ENCODE data around the gene SSR3.

The SSR3 gene

DNA sequence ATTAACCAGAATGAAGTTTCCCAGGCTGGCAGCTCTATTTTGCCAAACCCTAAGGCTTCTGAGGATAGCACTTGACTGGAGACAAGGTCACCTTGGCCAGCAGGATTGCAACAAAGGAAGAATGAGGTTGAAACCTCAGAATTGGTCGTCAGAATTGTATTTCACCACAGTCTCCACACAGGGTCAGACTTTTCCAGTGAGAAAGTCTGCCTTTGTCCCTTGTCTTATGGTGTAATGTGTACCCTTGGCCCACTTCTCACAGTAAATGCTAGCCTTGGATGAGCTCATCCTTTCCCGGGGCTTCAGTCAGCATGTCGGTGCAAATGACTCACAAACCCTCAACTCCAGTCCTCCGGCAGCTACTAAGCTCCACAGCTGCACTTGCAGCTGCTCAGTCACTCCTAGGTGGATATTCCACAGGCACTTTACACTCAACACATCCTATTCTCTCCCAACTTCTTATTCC is 19.7 kb downstream of the SSR3 start:
- DNase-seq = no peak

DNA sequence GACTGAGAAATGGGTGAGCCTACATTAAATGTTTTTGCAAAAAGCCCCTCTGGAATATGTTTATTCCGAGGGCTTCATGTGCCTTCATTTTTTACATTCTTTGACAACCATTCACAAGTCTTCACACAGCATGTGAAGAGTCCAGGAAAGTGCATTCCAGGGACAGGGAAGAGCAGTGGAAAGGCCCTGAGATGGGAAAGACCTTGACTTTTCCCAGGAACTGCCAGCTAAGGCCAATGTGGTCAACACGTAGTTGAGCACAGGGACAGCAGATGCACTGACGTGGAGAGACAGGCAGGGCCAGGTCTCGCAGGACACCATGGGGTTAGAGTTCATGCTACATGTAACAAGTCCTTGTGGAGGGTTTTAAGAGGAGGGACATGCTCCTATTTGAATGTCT is 21.7 kb downstream of the SSR3 start:
- no peak for DNase-seq

DNA sequence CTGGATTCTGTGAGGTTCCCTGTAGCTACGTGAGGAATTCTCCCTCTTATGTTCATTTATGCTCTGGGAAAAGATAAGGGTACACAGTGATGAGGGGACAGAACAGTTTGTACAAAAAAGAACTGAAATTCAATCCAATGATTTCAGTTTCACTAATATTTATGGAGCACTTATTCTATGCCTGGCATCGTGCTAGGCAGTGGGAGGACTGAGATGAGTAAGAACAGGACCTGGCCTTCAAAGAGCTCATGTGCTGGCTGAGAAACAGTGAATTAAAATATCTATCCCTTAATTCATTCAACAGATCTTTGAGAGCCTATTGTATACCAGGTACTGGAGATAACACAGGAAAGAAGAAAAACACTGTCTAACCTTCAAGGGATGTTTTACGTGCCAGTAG is 22.2 kb downstream of the SSR3 start:
- DNase-seq = no peak

DNA sequence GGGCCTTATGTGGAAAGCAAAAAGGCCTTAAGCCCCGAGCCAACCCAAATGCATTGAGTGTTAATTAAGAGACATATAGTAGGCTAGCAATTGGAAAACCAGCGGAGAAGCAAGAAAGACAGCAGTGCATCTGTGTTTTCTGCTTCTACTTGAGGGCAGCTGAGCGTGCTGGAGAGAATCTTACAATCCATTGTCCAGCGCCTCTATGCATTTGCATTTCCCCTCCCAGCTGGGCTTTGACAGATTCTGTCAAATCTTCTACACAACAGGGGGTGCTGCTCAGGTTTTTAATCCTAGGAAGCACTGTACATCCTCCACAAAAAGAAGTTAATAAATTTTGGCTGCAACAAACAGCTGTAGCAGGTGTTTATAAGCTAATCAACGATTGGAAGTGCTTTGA is 23.9 kb downstream of the SSR3 start:
- DNase-seq = no peak

DNA sequence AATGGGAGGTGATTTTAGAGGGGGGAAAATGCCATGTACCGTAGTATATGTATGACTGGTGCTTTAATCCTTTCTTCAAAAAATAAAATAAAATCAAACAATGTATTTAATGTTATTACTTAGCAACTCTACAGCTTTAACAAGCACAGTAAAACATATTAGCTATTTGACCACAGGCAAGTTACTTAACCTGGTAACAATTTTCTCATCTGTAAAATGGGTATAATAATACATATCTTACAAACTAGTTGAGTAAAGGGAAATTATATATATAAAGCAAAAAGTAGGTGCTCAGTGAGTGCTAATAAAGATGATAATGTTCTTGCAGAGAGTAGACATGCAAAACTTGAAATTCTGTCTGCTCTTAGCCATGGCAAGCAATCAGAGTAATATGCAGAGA is 27.9 kb downstream of the SSR3 start:
- no peak for DNase-seq

DNA sequence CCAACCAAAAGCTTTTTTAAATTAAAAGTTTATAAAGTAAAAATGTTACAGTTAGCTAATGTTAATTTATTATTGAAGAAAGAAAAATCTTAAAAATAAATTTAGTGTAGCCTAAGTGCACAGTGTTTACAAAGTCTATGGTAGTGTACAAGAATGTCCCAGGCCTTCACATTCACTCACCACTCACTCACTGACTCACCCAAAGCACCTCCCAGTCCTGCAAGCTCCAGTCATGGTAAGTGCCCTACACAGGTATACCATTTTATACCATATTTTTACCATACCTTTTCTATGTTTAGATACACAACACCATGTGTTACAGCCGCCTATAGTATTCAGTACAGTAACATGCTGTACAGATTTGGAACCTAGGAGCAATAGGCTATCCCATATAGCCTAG is 29.1 kb downstream of the SSR3 start:
- DNase-seq = no peak

DNA sequence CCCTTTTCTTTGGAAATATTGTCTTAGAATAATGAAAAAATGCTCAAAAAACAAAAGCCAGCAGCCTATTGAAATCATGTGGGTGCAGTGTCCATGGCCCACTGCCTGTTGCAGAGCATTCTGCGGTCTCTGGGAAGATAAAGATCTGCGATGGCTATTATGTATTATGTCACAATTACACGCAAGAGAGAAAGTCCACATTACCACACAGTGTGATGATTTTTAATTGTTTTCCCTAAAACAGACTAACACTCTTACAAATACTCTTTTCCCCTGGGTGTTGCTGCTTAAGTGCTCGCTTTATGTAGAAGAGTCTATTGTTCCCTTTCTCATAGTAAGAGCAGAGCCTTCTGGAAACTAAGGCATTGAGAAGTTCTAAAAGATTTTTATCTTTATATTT is 32.2 kb downstream of the SSR3 start:
- DNase-seq = no peak

DNA sequence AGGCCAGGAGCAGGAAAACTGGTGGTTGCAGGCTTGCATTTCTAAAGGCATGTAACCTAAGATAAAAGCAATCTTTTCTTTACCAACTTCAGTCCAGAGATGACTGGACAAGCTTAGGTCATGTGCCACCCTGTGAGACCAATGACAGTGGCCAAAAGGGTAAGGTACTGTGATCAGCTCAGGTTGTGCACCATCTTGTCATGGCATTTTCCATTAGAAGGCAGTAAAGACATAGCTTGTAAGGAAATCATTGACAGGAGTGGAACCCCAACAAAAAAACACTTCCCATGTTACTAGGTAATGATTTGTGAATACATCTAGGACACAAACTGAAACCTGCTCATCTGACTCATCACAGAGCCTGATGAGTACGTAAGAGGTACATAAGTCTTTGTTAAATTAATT is 35.2 kb downstream of the SSR3 start:
- no peak for DNase-seq

DNA sequence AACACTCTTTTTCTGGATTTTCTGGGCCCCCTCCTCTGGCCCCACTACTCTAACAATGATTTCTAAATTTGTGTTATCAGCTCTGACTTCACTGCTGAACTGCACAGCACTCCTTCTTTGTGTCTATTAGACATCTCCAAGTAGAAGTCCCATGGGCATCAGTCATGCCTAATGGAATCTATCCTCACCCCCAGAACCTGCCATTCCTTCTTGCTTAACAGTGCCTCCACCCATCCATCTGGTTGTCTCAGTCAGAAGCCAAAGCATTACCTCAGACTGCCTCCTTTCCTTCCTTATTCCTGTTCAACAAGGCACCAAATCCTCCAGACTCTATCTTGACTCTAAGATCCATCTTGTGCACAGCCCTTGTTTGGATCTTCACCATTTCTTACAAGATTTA is 36.2 kb downstream of the SSR3 start:
- DNase-seq = no peak

DNA sequence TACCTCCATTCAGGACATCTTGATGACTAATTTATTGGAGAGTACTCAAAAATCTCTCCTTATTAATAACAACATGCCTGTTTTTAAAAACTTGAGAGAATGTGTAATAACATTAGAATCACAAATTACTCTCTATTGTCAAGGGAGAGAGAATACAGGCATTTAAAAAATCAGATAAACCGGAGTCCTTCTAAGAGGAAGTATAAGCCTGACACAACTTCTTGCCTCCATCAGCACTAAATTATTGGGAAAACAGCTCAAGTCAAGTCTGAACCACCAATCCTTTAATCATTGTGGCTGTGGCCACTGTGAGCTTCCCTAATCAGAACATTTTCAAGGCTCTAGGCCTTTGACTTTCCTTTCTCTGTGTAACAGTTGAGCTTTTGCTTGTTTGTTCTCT is 38.0 kb downstream of the SSR3 start:
- no peak for DNase-seq

DNA sequence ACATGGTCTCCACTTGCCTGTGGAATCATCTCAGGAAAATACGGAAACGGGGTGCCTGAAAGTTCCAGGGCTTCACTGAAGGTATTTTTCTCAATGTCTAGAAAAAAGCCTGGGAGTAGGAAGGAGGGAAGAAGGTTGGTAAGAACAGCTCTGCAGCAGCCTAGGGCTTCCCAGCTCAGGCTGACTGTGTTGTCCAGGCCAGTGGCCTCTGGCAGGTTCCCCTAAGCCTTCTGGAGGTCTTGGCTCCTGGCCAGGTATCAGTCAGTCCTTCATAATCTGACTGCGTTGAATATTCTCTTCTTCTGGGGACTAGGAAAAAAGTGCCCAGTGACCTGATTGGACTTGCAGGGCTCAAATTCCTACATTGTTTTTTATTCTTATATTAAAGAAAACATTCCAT is 38.6 kb downstream of the SSR3 start:
- no peak for DNase-seq

DNA sequence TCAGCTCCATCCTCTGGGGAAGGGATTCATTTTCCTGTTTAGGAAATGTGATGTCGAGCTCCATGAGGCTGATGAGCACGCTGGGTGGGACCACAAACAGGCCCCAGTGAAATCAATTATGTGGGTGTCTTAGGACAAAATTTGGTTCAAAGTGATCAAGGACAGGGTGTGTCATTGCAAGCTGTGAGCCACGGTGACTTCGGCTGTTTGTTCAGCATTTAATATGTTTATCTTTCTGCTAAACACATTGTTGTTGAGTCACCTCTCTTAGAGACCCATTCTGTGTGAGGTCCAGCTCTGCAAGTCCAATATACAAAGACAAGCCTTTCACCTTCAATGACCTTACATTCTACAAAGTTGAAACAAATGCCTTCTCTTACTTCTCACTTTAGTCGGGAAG is 41.3 kb downstream of the SSR3 start:
- DNase-seq = no peak

DNA sequence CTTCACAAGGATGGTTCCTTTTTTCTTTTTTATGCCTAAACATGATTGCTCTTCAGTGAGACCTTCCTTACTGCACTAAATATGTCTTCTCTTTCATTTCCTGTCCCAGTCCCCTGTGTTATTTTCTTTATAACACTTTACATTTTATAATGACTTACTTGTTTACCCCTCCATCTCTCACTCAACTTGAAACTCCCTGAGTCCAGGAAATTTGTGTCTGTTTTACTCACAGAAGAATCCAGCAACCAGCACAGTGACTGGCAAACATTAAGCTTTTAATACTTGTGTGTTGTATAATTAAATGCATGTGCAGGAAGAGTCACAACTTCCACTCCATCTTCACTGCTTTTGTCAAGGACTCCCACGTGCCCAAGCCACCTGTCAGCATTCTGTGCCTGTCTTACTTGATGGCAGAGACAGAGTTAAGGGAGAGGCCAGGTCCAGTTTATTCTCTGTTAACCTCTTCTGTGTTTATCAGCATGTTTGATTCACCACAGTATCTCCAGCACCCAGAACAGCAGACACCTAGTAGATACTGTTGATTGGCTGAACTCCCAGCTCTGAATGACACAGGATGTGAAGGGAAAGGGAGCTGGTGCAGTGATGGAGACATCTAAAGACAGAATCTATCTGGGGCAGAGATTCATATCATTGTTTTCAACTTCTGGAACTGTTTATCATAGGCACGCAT is 42.8 kb downstream of the SSR3 start:
- no peak for DNase-seq

DNA sequence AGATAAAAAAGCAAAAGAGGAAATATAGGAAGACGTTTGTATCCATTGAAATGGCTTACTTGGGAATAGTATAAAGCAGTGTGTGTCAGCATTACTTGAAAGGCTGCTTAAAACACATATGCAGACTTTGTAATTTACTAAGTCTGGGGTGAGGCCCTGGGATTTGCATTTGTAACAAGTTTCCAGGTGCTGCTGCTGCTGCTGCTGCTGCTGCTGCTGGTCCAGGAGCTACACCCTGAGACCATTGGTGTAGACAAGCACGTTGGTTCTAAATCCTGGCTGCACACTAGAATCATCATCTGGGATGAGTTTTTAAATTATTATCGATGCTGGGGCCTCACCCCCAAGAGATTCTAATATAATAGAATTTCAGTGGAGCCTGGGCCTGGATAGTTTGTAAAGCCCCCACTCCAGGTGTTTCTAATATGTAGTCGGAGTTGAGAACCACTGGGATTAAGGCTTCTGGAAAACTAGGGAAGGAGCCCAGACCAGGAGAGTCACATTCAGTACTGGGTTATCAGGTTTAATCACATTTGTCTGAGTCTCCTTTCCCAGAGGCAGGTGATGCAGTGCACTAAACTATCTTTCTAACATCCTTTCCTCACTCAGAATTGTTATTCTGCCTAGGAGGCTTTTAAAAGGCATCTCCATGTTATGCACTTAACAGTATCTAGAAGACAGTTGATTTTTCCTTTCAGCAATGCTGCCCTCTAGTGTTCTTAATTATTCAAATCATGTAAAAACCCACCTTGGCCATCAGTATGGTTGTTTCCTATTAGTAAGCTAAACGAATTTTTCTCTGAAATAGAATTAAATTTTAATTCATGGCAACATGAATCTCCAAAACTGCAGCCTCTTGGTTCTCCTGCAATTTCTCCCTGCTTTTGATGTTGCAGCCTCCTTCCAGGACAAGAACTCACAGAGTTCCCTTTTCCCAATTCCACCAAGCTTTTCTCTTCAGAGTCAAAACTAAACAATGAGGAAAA is 45.4 kb downstream of the SSR3 start:
- DNase-seq = no peak

DNA sequence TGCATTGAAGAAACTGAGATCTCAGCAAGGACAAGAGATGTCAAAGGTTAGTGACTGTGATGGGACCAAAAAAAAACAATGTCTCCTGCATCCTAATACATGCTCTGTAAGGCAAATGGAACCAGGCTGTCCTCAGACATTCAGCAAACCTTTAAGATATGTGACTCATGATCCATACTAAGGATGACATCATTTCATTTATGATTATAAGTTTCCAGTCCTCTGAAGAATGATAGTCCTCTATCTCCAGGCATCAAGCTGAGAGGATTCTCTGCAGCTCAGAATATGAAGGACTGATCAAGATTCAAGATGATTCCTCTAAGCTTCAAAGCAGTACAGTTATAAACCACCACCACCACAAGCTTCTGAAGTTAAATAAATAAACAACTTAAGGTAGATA is 47.6 kb downstream of the SSR3 start:
- no peak for DNase-seq

DNA sequence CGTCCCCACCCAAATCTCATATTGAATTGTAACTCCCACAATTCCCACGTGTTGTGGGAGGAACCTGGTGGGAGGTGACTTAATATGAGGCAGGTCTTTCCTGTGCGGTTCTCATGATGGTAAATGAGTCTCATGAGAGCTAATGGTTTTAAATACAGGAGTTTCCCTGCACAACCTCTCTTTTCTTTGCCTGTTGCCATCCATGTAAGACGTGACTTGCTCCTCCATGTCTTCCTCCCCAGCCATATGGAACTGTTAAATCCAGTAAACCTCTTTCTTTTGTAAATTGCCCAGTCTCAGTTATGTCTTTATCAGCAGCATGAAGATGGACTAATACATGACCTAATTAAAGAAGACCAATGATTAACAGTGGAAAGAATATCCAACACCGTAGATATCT is 56.6 kb downstream of the SSR3 start:
- DNase-seq = no peak

DNA sequence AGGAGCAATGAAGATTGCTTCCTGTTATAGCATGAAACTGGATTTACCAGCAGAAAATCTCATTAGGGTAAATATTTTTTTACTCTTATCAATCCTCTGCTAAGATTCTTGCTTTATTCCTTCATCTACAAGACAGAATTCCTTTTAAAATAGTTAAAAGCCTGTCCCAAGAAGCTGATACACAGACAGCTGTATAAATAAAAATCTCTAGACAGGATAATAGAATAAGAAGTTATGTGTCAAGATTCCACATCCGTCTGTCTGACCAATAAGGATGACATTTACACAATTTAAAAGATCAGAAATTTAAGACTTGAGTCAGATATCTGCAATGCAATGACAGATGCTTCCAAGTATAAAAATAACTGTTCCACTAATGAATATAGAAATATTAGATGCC is 57.6 kb downstream of the SSR3 start:
- no peak for DNase-seq

DNA sequence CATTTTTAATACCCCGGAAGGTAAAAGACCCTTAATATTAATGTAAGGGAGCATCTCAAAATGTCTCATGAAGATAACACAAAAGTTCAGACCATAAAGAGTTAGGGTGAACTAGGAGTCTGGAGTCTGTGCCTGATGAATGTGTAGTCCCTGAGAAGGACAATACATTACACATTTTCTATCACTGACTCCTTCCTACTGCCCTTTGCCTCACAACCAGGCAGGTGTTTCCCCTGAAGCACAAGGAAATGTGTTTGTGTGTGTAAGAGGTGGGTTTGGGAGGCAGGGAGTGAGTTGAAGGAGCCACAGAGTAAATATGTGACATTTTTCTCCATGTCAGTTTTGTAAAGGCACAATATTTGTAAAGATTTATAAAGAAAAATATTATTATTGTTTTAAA is 59.1 kb downstream of the SSR3 start:
- no peak for DNase-seq

DNA sequence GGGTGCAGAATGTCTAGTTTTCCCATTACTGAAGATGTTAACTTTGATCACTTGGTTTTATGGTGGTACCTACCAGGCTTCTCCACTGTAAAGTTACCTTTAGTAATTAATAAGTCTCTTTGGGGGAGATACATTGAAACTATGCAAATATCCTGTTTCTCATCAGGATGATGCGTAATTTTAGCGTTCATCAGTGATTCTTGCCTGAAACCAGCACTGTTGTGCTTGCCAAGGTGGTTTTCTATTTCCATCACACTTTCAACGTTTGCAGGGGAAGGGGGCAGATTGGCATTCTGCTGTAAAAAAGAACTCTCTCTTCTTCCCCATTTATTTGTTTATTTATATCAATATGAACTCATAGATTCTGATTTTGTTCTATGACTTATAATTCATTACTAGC is 61.0 kb downstream of the SSR3 start:
- DNase-seq = no peak

DNA sequence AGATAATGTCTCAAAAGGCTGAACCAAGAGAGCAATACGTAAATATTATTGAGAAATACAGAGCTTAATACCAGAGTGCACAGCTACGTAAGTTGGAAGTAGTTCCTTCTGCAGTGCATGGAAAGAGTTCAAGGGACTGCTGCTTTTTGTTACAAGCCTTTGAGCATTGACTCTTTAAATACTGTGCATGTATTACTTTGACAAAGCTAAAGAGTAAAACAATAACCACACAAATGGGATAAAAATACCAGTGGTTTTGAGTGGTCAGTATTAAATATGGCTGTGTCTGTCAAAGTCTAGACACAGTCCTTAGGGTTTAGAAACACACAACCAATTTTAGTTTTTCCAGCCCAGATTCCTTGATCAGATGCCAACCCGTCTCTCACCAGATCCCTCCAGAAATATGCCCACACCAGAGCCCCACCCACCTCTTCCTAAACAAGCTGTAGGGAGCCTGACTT is 62.1 kb downstream of the SSR3 start:
- no peak for DNase-seq

DNA sequence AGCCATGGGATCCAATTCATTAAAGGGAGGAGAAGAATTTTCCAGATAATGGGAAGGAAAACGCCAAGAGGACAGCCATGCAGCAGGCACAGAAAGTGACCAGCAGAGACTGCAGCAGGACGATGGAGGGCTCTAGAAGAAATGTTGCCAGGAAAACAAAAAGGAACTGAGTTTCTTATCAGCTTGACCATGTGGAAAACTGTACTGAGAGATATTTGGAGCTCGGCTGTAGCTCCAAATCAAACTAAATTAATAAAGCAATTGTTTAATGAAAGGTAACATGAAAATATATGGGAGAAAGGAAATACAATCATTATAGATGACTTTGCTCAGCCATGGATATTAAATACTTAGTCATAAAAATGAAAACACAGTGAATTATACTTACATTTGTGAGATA is 63.7 kb downstream of the SSR3 start:
- no peak for DNase-seq

Measured in NK-92 treated with Interleukin-12 subunit alpha and Interleukin-12 subunit beta, amount 100 ng/mL, for 24 hours (cell line).